GM23338 (cell line): ENCODE results near the gene SNTB2.

Experiments
- CREB1 ChIP-seq: fragments of 250-450 bp; sonication (Bioruptor Pico); IDR thresholded peaks from 2 replicates; pipeline ENCODE4 v1.5.0; 2020; ENCODE audit warnings: low read depth, mild to moderate bottlenecking, moderate library complexity
- CTCF ChIP-seq, 2 experiments: fragments of 200-600 bp in 1 of 2; sonication (generic) in 1 of 2; conservative IDR thresholded peaks; 2 replicates each; pipeline versions ENCODE4 v1.5.1 to v1.6.1; 2016 to 2017; ENCODE audit warnings: antibody characterized with exemption in 2 of 2, low read depth in 2 of 2, mild to moderate bottlenecking in 2 of 2, moderate library complexity in 1 of 2
- ETS1 ChIP-seq: IDR thresholded peaks from 2 replicates; pipeline ENCODE4 v1.6.1; 2016; ENCODE audit warnings: antibody characterized with exemption
- EZH2 ChIP-seq: fragments of 200-600 bp; sonication (generic); IDR thresholded peaks from one replicate; pipeline ENCODE4 v1.8.0; 2017; ENCODE audit warnings: antibody characterized with exemption, mild to moderate bottlenecking, low read depth; ENCODE audit not compliant: unreplicated experiment
- EZH2phosphoT487 ChIP-seq: fragments of 200-600 bp; sonication (generic); IDR thresholded peaks from one replicate; pipeline ENCODE4 v1.8.1; 2018; ENCODE audit warnings: antibody characterized with exemption; ENCODE audit not compliant: unreplicated experiment
- JUNB ChIP-seq: IDR thresholded peaks from one replicate; pipeline ENCODE4 v1.6.1; 2016; ENCODE audit warnings: antibody characterized with exemption; ENCODE audit not compliant: unreplicated experiment
- NANOG ChIP-seq: IDR thresholded peaks from 2 replicates; pipeline ENCODE4 v1.6.1; 2016; ENCODE audit warnings: antibody characterized with exemption, borderline replicate concordance
- POLR2AphosphoS5 ChIP-seq: IDR thresholded peaks from 2 replicates; pipeline ENCODE4 v1.6.1; 2016; ENCODE audit warnings: antibody characterized with exemption, low read depth
- REST ChIP-seq: IDR thresholded peaks from one replicate; pipeline ENCODE4 v1.6.1; 2018; ENCODE audit warnings: antibody characterized with exemption; ENCODE audit not compliant: unreplicated experiment
- STAT1 ChIP-seq: IDR thresholded peaks from one replicate; pipeline ENCODE4 v1.6.1; 2016; ENCODE audit warnings: antibody characterized with exemption; ENCODE audit not compliant: unreplicated experiment
- ZNF114 ChIP-seq: fragments of 250-450 bp; sonication (Bioruptor Pico); IDR thresholded peaks from 2 replicates; pipeline ENCODE4 v1.5.0; 2020; ENCODE audit warnings: mild to moderate bottlenecking, moderate library complexity

GRCh38 chr16:69188236-69188549, 1.2 kb downstream of the SNTB2 start:
- TF ChIP-seq CTCF (conservative IDR thresholded peaks at IDR 0.05; ENCODE audit: low read depth in 2 of 2) = no peak
- TF ChIP-seq EZH2 = no peak
- no peak for TF ChIP-seq REST
- TF ChIP-seq EZH2phosphoT487 = no peak
- TF ChIP-seq POLR2AphosphoS5 = no peak
- TF ChIP-seq JUNB = no peak
- TF ChIP-seq NANOG = no peak
- no peak for TF ChIP-seq CREB1 (CRISPR knock-in tag)
- TF ChIP-seq ZNF114 (CRISPR knock-in tag) = no peak
- TF ChIP-seq STAT1 = no peak
- TF ChIP-seq ETS1 = no peak
